ENCODE measurements around the gene CNPY2. TPM values are rescaled to one million over a fixed set of nuclear protein-coding genes. Genes with fewer than 3 reads are reported as not detected.

The CNPY2 gene
- total RNA-seq, 1 experiment from 2014 or later = 193 TPM

GRCh38 chr12:56321027-56321426, 5.2 kb upstream of the CNPY2 start:
- Mint-ChIP-seq H3K27ac (no peak overlapping the region), H3K4me3 (no peak overlapping the region), H3K9me3 (no peaks in the 10 kb centered on the region), H3K36me3 (peaks cover 41% of the 10 kb centered on the region), H3K4me1 (no peaks in the 10 kb centered on the region), H3K27me3 (ENCODE audit: low read depth) (no peaks in the 10 kb centered on the region)
- ChIA-PET CTCF (no interaction called here), POLR2A (interaction anchor here (0.6 to 1.2 kb wide), 2 partner anchors 99 to 315 kb away, joined by 3 to 4 read pairs; no protein-coding TSS in a partner anchor)
- TF ChIP-seq MYBL2 (CRISPR knock-in tag; IDR thresholded peaks at IDR 0.05) = no peak
- TF ChIP-seq ARID4B (CRISPR knock-in tag; IDR thresholded peaks at IDR 0.05; ENCODE audit: borderline replicate concordance) = no peak
- no peak for TF ChIP-seq AR (CRISPR knock-in tag; IDR thresholded peaks at IDR 0.05)
- DNase-seq (ENCODE audit: low spot score) = no peak
- ATAC-seq = no peak

GRCh38 chr12:56317675-56318074, 1.9 kb upstream of the CNPY2 start:
- no peak for ATAC-seq
- H3K9me3 Mint-ChIP-seq = no peaks in the 10 kb centered on the region
- TF ChIP-seq ZBTB21 (CRISPR knock-in tag; IDR thresholded peaks at IDR 0.05; ENCODE audit: borderline replicate concordance) = no peak
- no peak for TF ChIP-seq KAT7 (CRISPR knock-in tag; IDR thresholded peaks at IDR 0.05; ENCODE audit: borderline replicate concordance)
- TF ChIP-seq ATF3 (CRISPR knock-in tag; conservative IDR thresholded peaks at IDR 0.05) = no peak
- no peak for TF ChIP-seq E2F4 (CRISPR knock-in tag; IDR thresholded peaks at IDR 0.05; ENCODE audit: borderline replicate concordance, low read depth)
- no peak for TF ChIP-seq GTF2I (CRISPR knock-in tag; conservative IDR thresholded peaks at IDR 0.05)
- TF ChIP-seq SMAD4 (CRISPR knock-in tag; IDR thresholded peaks at IDR 0.05) = no peak
- no peak for TF ChIP-seq ZBTB43 (CRISPR knock-in tag; IDR thresholded peaks at IDR 0.05)
- TF ChIP-seq TCF7 (CRISPR knock-in tag; IDR thresholded peaks at IDR 0.05; ENCODE audit: low read depth) = no peak
- TF ChIP-seq FOXK1 (CRISPR knock-in tag; IDR thresholded peaks at IDR 0.05) = no peak
- no peak for TF ChIP-seq E2F1 (CRISPR knock-in tag; IDR thresholded peaks at IDR 0.05)
- TF ChIP-seq ZNF263 (CRISPR knock-in tag; IDR thresholded peaks at IDR 0.05; ENCODE audit: low read depth) = no peak
- no peak for TF ChIP-seq E2F5 (CRISPR knock-in tag; IDR thresholded peaks at IDR 0.05)
- DNase-seq (ENCODE audit: low spot score) = peak; percentile 36
- peaks cover 21% of the 10 kb centered on the region for H3K36me3 Mint-ChIP-seq
- POLR2A ChIA-PET = interaction anchor here (2.2 kb wide), 1 partner anchor 21 kb away, joined by 13 read pairs; the partner anchor contains the start of gene IL23A
- peaks cover 8% of the 10 kb centered on the region for H3K4me1 Mint-ChIP-seq
- no peak overlapping the region for H3K4me3 Mint-ChIP-seq
- H3K27ac Mint-ChIP-seq = no peak overlapping the region
- H3K27me3 Mint-ChIP-seq (ENCODE audit: low read depth) = no peaks in the 10 kb centered on the region
- CTCF ChIA-PET = interaction anchor here (0.6 to 4.5 kb wide), 6 partner anchors 12 to 145 kb away, joined by 3 to 59 read pairs (median 13); partner anchors contain the start of genes SMARCC2 and STAT2

All from WTC11 (cell line).